Activated naive CD4-positive, alpha-beta T cell treated with anti-CD3 and anti-CD28 coated beads, Interleukin-2, amount 10 ng/mL, durations not matched to agents 5 hours and 36 hours (primary cell): ENCODE results near the gene ZNF649. TPM values are rescaled to one million over a fixed set of nuclear protein-coding genes. Genes with fewer than 3 reads are reported as not detected.

Experiments
- total RNA-seq, 2 experiments: library from RNA; stranded (reverse); gene quantifications; one replicate each; pipeline ENCODE4 v1.2.3, GENCODE V29; 2021

Gene ZNF649
- 10 to 100 TPM; 13.2 to 15.2 TPM for total RNA-seq

GRCh38 chr19:51904331-51905165, at the start of gene ZNF649:
ZNF649 (minus strand) TSS chr19:51905017; CDS start chr19:51900107, 4,910 bp downstream.

GRCh38 chr19:51926784-51927741, 22.2 kb upstream of the ZNF649 start, which contains the start of gene ZNF613:
ZNF613 (plus strand) TSS chr19:51927472; CDS start chr19:51936221, 8,749 bp downstream.

GRCh38 chr19:51887522-51888498, 17.0 kb downstream of the ZNF649 start, which contains the start of gene ZNF577:
ZNF577 (minus strand) TSS chr19:51887951; CDS start chr19:51880382, 7,569 bp downstream.

Other genes with a start within 250 kb of the ZNF649 start
- 1 to 10 TPM; 3.1 to 4.1 TPM for gene SPACA6, start 211.7 kb downstream of the ZNF649 start, total RNA-seq
- gene HAS1, start 181.0 kb downstream of the ZNF649 start, total RNA-seq: not detected
- not detected for gene FPR1, start 153.1 kb downstream of the ZNF649 start, total RNA-seq
- gene FPR2, start 143.8 kb downstream of the ZNF649 start, total RNA-seq: not detected
- not detected for gene FPR3, start 109.9 kb downstream of the ZNF649 start, total RNA-seq
- 1 to 10 TPM; 9.0 TPM for gene ZNF577, start 17.1 kb downstream of the ZNF649 start, total RNA-seq
- 1 to 10 TPM; 6.7 to 7.3 TPM for gene ZNF613, start 22.5 kb upstream of the ZNF649 start, total RNA-seq
- 10 to 100 TPM; 19.2 to 20.2 TPM for gene ZNF350, start 81.8 kb upstream of the ZNF649 start, total RNA-seq
- gene ZNF615, start 103.2 kb upstream of the ZNF649 start, total RNA-seq: 10 to 100 TPM; 15.1 to 17.3 TPM
- 10 to 100 TPM; 10.6 to 10.7 TPM for gene ZNF614, start 123.4 kb upstream of the ZNF649 start, total RNA-seq
- 10 to 100 TPM; 17.1 to 17.2 TPM for gene ZNF432, start 143.8 kb upstream of the ZNF649 start, total RNA-seq
- gene ZNF841, start 190.7 kb upstream of the ZNF649 start, total RNA-seq: 10 to 100 TPM; 30.4 to 30.7 TPM
- 1 to 10 TPM; 9.3 to 9.4 TPM for gene ZNF616, start 234.9 kb upstream of the ZNF649 start, total RNA-seq